Measurements from ENCODE around the gene CCDC85B. TPM values are rescaled to one million over a fixed set of nuclear protein-coding genes. Genes with fewer than 3 reads are reported as not detected.

CCDC85B gene
- total and polyA plus RNA-seq, 2 of the 13 experiments (the other 11 are each of a cell fraction or from before 2014, with no cell fraction given), result 8.2 to 19.5 TPM

DNA sequence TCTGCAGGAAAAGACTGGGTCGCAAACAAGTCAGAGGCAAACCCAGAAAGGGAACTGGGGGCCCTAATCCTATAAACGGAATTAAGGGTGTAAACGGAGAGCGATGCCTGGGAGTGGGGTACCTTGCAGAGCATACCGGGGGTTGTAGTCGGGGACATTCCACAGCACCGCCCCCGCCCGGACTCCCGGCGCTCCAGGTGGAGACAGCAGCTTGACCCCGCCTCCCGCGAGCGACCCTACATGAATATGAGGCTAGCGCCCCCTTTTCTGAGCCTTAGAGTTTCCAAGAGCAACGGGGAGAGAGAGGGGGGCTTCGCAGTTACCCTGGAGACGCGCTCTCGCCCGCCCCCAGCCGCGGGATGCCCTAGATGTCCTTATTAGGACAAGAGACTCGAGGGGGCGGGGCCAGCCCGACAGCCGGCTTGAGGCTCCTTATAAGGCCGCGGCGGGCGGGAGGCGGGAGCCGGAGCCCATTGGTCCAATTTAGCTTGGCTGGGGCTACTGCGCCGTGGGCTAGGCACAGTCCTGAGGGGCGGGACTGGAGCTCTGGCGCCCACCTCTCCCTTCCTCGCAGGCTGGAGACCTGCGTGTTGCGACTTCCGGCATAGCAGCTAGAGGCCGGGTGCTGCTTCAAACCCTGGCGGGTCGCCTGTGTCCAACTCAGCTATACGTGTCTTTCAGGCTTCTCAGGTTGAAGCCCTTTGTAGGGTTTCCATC is 31.2 kb upstream of the CCDC85B start (continued):
- TF ChIP-seq, protein P1, sequence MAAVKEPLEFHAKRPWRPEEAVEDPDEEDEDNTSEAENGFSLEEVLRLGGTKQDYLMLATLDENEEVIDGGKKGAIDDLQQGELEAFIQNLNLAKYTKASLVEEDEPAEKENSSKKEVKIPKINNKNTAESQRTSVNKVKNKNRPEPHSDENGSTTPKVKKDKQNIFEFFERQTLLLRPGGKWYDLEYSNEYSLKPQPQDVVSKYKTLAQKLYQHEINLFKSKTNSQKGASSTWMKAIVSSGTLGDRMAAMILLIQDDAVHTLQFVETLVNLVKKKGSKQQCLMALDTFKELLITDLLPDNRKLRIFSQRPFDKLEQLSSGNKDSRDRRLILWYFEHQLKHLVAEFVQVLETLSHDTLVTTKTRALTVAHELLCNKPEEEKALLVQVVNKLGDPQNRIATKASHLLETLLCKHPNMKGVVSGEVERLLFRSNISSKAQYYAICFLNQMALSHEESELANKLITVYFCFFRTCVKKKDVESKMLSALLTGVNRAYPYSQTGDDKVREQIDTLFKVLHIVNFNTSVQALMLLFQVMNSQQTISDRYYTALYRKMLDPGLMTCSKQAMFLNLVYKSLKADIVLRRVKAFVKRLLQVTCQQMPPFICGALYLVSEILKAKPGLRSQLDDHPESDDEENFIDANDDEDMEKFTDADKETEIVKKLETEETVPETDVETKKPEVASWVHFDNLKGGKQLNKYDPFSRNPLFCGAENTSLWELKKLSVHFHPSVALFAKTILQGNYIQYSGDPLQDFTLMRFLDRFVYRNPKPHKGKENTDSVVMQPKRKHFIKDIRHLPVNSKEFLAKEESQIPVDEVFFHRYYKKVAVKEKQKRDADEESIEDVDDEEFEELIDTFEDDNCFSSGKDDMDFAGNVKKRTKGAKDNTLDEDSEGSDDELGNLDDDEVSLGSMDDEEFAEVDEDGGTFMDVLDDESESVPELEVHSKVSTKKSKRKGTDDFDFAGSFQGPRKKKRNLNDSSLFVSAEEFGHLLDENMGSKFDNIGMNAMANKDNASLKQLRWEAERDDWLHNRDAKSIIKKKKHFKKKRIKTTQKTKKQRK (IDR thresholded peaks at IDR 0.05; ENCODE audit: low read length), result no peak
- TF ChIP-seq IKZF1 (IDR thresholded peaks at IDR 0.05) (no peak), TFDP1 (CRISPR knock-in tag; IDR thresholded peaks at IDR 0.05; ENCODE audit: borderline replicate concordance) (peak; percentile 67; the same call in 1 of the 2 replicates), DZIP1 (CRISPR knock-in tag; IDR thresholded peaks at IDR 0.05) (no peak), ZNF513 (CRISPR knock-in tag; conservative IDR thresholded peaks at IDR 0.05) (no peak), ATF6 (CRISPR knock-in tag; conservative IDR thresholded peaks at IDR 0.05) (no peak), SIN3A (IDR thresholded peaks at IDR 0.05; ENCODE audit: borderline replicate concordance, low read depth, low read length) (peak; percentile 69; the same call in 1 of the 2 replicates), HDAC1 (CRISPR knock-in tag; IDR thresholded peaks at IDR 0.05) (0 out of 2 replicates have a peak, but pooled peaks have one; percentile 30), CENPBD1 (CRISPR knock-in tag; IDR thresholded peaks at IDR 0.05; ENCODE audit: borderline replicate concordance, low read depth) (no peak), HOXA5 (CRISPR knock-in tag; IDR thresholded peaks at IDR 0.05) (0 out of 2 replicates have a peak, but pooled peaks have one; percentile 13), MAF1 (CRISPR knock-in tag; IDR thresholded peaks at IDR 0.05; ENCODE audit: borderline replicate concordance) (no peak), TBX3 (IDR thresholded peaks at IDR 0.05; ENCODE audit: borderline replicate concordance) (no peak), ZNF614 (CRISPR knock-in tag; IDR thresholded peaks at IDR 0.05; ENCODE audit: borderline replicate concordance) (no peak), NR3C1 (CRISPR knock-in tag; IDR thresholded peaks at IDR 0.05) (no peak)
- TF ChIP-seq, protein P2, sequence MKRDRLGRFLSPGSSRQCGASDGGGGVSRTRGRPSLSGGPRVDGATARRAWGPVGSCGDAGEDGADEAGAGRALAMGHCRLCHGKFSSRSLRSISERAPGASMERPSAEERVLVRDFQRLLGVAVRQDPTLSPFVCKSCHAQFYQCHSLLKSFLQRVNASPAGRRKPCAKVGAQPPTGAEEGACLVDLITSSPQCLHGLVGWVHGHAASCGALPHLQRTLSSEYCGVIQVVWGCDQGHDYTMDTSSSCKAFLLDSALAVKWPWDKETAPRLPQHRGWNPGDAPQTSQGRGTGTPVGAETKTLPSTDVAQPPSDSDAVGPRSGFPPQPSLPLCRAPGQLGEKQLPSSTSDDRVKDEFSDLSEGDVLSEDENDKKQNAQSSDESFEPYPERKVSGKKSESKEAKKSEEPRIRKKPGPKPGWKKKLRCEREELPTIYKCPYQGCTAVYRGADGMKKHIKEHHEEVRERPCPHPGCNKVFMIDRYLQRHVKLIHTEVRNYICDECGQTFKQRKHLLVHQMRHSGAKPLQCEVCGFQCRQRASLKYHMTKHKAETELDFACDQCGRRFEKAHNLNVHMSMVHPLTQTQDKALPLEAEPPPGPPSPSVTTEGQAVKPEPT (CRISPR knock-in tag; IDR thresholded peaks at IDR 0.05; ENCODE audit: low read depth), result no peak

Data from HepG2 (cell line).